HEK293 (cell line): Measurements from ENCODE around the gene SCIMP.

ENCODE experiments used
- CTCF ChIP-seq: fragments of 450-650 bp; formaldehyde crosslinking; IDR thresholded peaks from 2 replicates; pipeline ENCODE4 v1.5.1; 2016; ENCODE audit warnings: missing biosample characterization, missing genetic modification characterization
- OVOL3 ChIP-seq: fragments of 450-650 bp; formaldehyde crosslinking; IDR thresholded peaks from 2 replicates; pipeline ENCODE4 v1.5.1; 2016; ENCODE audit warnings: missing biosample characterization, missing genetic modification characterization
- SP2 ChIP-seq: fragments of 450-650 bp; formaldehyde crosslinking; IDR thresholded peaks from 2 replicates; pipeline ENCODE4 v1.5.1; 2016; ENCODE audit warnings: missing biosample characterization, missing genetic modification characterization
- TCF7L2 ChIP-seq: IDR thresholded peaks from 2 replicates; pipeline ENCODE4 v1.6.1; 2011; ENCODE audit warnings: low read depth, mild to moderate bottlenecking, inconsistent platforms, low read length, moderate library complexity, borderline replicate concordance
- ZIC2 ChIP-seq: fragments of 450-650 bp; formaldehyde crosslinking; IDR thresholded peaks from 2 replicates; pipeline ENCODE4 v1.5.1; 2016; ENCODE audit warnings: missing biosample characterization, missing genetic modification characterization
- ZNF169 ChIP-seq: fragments of 450-650 bp; formaldehyde crosslinking; IDR thresholded peaks from 2 replicates; pipeline ENCODE4 v1.5.1; 2016; ENCODE audit warnings: missing biosample characterization, missing genetic modification characterization
- ZNF626 ChIP-seq: fragments of 450-650 bp; sonication (Bioruptor Pico); formaldehyde crosslinking; IDR thresholded peaks from 2 replicates; pipeline ENCODE4 v1.5.1; 2018; ENCODE audit warnings: missing biosample characterization, missing genetic modification characterization, inconsistent platforms
- ZNF792 ChIP-seq: fragments of 450-650 bp; formaldehyde crosslinking; IDR thresholded peaks from 2 replicates; pipeline ENCODE4 v1.5.1; 2016; ENCODE audit warnings: missing biosample characterization, missing genetic modification characterization
- TF ChIP-seq, protein P1 (sequence below): fragments of 450-650 bp; formaldehyde crosslinking; IDR thresholded peaks from 2 replicates; pipeline ENCODE4 v1.5.1; 2016; ENCODE audit warnings: missing biosample characterization, missing genetic modification characterization
- TF ChIP-seq, protein P2 (sequence below): fragments of 450-650 bp; formaldehyde crosslinking; IDR thresholded peaks from 2 replicates; pipeline ENCODE4 v1.5.1; 2016; ENCODE audit warnings: missing biosample characterization, missing genetic modification characterization

DNA sequence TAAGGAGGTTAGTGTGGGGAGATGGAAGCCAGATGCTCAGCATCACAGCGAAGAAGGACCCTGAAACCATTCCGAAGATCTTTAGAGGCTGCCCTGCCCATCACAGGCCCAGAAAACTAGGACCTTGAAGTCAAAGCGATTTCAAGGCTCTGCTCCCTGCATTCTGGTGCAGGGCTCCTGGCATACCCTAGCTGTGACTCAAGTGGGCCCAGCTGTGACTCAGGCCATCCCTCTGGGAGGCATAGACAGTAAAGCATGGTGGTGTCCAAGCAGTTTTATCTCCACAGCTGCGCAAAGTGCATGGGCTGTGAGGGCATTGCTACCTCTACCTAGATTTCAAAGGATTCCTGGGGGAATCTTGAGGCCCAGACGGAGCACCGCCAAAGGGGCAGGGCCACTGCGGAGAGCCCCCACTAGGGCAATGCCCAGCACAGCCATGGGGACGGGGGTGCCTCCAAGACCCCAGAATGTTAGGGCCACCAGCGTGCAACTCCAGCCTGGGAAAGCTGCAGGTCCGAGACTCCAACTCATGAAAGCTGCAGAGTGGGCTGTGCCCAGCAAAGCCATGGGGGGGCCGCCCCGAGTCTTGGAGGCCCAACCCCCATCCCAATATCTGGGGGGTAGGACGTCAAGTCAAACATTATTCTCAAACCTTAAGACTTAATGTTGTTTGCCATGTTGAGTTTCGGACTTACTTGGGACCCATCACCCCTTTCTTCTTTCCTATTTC lies 31.3 kb downstream of the SCIMP start:
- TF ChIP-seq CTCF (tag by site-specific recombination) (no peak), ZNF792 (tag by site-specific recombination) (no peak), TCF7L2 (no peak), OVOL3 (tag by site-specific recombination) (no peak), ZNF169 (tag by site-specific recombination) (no peak), SP2 (tag by site-specific recombination) (no peak), ZIC2 (tag by site-specific recombination) (no peak), ZNF626 (no peak)
- TF ChIP-seq, protein P1, sequence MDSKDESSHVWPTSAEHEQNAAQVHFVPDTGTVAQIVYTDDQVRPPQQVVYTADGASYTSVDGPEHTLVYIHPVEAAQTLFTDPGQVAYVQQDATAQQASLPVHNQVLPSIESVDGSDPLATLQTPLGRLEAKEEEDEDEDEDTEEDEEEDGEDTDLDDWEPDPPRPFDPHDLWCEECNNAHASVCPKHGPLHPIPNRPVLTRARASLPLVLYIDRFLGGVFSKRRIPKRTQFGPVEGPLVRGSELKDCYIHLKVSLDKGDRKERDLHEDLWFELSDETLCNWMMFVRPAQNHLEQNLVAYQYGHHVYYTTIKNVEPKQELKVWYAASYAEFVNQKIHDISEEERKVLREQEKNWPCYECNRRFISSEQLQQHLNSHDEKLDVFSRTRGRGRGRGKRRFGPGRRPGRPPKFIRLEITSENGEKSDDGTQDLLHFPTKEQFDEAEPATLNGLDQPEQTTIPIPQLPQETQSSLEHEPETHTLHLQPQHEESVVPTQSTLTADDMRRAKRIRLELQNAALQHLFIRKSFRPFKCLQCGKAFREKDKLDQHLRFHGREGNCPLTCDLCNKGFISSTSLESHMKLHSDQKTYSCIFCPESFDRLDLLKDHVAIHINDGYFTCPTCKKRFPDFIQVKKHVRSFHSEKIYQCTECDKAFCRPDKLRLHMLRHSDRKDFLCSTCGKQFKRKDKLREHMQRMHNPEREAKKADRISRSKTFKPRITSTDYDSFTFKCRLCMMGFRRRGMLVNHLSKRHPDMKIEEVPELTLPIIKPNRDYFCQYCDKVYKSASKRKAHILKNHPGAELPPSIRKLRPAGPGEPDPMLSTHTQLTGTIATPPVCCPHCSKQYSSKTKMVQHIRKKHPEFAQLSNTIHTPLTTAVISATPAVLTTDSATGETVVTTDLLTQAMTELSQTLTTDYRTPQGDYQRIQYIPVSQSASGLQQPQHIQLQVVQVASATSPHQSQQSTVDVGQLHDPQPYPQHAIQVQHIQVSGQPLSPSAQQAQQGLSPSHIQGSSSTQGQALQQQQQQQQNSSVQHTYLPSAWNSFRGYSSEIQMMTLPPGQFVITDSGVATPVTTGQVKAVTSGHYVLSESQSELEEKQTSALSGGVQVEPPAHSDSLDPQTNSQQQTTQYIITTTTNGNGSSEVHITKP: no peak
- TF ChIP-seq, protein P2, sequence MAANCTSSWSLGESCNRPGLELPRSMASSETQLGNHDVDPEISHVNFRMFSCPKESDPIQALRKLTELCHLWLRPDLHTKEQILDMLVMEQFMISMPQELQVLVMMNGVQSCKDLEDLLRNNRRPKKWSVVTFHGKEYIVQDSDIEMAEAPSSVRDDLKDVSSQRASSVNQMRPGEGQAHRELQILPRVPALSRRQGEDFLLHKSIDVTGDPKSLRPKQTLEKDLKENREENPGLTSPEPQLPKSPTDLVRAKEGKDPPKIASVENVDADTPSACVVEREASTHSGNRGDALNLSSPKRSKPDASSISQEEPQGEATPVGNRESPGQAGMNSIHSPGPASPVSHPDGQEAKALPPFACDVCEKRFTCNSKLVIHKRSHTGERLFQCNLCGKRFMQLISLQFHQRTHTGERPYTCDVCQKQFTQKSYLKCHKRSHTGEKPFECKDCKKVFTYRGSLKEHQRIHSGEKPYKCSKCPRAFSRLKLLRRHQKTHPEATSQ (tag by site-specific recombination): no peak
